NCI-H345 (cell line): ENCODE results near the gene HOXD8.

Source experiments
- DNase-seq: peaks from one replicate; lab custom pipeline; 2025; lab: John Stamatoyannopoulos, UW

HOXD8 gene

DNA sequence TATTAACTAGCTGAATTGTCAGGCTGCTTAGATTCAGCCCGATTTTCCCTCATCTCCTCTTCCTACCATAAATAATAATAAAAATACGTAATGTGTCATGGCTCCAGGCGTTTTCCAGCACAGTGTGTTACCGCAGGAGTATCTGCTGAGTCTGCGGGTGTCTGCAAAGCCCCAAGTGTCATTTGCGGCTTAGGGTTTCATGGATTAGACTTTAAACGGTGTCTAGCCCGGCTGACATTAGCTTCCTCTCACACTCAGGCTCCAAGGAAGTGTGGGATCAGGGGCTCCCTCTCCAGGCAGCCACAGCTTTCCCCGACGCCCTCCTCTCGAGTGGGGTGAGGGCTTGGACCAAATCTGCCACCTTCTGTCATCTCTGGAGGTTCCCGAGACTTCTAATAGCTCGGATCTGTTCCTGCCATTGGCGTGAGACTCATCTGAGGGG, 44.9 kb downstream of the HOXD8 start:
- no peak for DNase-seq

DNA sequence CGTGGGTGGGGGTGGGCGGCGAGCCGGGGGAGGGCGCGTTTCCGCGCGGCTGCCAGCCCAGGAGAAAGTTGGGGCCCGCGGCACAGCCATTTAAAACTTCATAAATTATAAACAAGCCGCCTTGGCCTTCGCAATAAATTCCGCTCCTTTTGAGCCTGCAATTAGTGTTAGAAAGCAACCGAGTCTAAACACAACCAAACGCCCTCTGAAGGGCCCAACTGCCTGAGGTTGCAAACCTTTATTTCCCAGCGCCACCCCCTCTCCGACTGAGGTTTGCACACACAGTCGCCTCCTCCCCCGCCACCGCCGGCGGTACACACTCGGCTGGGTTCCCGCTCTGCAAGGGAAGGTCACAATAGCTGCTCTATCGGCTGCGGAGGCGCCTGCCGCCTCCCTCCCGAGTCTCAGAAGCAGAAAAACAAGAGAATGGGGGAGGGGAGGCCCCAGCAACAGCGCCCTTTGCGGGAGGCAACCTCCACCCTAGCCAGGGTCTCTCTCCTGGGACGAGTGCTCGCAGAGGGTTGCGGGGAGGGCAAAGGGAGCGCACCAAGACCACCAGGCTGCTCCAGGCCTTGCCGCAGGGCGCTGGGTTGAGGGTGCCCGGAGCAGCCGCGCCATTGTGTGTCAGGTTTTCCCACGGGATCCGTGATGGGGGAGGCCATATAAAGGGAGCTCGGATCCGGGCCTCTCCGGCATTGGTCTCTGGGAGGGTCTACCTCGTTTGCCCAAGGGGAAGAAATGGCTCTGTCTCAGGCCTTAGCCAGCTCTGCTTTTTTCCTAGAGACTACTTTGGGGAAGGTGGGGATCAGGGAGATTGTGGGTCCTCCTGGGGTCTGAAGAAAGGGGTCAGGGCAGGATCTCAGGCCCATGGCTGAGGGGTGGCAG, 45.6 kb downstream of the HOXD8 start:
- no peak for DNase-seq

DNA sequence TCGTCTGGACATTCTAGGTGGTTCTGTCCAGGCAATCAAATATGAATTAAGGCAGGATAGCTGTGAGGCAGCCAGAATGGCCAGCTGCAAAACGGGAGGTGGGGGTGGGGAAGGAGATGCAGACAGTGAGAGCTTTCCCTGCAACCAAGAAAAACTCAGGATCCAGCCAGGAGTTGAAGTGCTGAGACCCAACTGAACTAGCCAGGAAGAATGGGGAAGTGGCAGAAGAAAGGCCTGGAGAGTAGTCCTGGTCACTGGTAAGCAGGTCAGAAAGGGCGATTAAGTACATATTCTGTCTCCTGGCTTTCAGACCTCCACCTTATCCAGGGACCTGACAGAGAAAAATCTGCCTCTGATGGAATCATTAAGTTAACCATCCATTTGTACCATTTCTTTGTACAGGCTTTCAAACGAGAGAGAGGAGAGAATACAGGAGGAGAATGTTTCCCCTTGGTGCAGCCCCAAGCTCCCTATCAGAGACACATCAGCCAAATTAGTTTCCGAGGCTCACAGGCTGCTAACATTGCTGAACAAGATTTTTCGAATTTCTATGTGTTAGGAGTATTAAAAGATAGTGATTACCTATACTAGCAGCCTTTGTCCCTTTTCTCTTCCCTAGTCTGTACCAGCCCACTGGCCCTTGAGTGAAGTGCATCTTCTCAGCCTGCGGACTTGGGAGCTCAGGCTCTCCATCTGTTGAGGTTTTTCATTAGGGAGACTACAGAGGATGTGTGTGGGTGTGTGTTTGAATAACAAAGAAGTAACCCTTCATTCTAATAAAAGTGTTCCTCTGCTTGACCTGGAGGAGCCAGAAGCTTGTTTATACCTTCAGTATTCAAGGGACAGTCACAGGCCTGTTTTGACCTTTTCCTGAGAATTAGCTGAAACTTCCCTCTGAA, 46.5 kb downstream of the HOXD8 start:
- DNase-seq: no peak

DNA sequence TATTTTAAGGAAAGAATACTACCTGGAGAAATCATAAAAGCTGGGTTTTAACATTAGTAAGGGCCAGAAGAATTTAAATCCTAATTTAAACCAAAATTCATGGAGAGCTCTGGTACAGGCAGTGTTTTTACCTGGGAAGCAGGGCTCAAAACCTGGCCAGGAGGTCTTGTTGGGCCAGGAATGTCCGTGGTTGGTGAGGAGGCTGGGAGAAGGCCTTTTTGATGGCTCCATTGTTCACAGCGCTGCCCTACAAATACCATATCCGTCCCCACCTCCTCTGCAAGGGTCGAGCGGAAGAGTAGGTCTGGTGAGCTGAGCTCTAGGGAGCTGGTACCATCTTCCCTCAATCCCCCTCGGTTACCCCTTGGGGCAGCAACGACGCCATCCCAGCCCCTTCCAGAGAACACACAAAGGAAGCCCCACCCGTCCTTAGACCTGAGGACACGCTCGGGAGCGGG, 48.1 kb downstream of the HOXD8 start:
- no peak for DNase-seq

DNA sequence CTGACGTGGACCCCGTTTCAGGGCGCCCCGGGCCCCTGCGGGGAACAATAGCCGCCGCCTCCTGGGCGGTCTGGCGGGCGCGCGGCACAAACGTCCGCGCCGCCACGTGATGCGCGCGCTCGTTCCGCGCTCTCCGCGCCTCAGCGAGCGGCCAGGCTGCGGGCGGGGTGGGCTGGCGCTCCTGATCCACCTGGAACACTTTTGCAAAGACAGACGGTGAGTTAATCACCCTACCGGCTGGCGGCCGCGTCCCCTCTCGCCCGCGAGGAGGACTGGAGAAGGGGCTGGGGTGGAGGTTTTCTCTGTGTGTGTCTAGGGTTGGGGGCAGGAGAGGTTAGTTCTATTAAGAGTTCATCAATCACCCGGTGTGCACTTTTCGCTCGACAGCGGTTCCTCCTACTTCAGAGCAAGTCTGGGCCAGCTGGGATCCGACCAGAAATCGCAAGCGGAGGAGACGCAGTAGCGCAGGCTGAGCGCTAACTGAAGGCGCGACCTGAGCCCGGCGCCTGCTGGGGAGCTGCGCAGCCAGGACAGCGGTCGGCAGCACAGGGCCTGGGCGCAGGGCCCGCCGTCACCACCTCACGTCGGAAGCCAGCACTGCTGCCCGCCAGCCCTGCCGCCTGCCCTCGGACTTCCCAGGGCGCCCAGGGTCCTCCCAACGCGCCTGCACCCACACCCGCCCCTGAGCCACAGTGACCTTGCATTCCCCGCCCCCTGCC, 48.7 kb downstream of the HOXD8 start:
- DNase-seq: peak; percentile 78

DNA sequence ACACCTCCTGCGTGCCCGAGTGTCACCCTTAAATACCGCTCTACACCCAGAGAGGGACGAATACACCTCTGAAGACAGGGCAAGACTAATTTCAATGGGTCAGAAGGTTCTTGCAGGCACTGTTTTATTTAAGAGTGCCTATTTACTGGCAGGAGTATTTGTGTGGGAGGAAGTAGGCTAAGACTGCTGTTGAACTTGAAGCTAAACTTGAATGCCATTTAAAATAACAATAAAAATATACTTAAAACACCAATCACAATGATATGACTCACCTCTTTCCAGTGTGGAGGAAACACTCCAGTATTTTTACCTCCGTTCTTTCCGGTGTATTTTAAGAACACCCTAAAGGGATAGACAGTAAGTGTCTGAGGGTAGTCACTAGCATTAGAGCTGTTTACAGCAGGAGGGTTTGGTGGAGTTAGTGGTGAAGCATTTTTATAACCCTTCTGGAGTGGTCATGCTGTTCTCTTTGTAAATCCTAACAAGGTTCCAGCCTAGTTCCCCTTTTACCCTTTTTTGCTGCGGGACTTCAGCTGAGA, 49.3 kb downstream of the HOXD8 start:
- DNase-seq: no peak

DNA sequence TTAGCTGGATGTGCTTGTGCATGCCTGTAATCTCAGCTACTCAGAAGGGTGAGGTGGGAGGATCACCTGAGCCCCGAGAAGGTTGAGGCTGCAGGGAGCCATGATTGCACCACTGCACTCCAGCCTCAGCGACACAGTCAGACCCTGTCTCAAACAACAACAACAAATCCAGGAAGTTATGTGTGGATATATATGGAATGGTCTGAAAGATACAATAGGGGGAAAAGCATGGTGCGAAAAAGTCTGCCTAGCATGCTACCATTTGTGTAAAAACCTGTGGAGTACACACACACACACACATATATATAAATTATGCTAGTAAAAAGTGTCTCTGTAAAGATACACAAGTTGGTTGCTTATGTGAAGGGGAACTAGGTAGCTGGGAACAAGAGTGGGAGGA, 52.0 kb downstream of the HOXD8 start:
- no peak for DNase-seq
